ENCODE measurements around the gene NCL. TPM values are rescaled to one million over a fixed set of nuclear protein-coding genes. Genes with fewer than 3 reads are reported as not detected.

The NCL gene, protein sequence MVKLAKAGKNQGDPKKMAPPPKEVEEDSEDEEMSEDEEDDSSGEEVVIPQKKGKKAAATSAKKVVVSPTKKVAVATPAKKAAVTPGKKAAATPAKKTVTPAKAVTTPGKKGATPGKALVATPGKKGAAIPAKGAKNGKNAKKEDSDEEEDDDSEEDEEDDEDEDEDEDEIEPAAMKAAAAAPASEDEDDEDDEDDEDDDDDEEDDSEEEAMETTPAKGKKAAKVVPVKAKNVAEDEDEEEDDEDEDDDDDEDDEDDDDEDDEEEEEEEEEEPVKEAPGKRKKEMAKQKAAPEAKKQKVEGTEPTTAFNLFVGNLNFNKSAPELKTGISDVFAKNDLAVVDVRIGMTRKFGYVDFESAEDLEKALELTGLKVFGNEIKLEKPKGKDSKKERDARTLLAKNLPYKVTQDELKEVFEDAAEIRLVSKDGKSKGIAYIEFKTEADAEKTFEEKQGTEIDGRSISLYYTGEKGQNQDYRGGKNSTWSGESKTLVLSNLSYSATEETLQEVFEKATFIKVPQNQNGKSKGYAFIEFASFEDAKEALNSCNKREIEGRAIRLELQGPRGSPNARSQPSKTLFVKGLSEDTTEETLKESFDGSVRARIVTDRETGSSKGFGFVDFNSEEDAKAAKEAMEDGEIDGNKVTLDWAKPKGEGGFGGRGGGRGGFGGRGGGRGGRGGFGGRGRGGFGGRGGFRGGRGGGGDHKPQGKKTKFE
- total RNA-seq, result 100 to 1,000 TPM; 179 to 234 (median 189) TPM

GRCh38 chr2:231463698-231464575 lies at the start of gene NCL:
Gene NCL, minus strand, starts transcription at chr2:231464484. Its CDS starts 131 bp downstream, at chr2:231464353.
- DNase-seq (ENCODE audit: low spot score in 2 of 2), result peak; percentile 73 to 75
- intact Hi-C loops (cut with DNase I; ENCODE audit: low total_unique reads), result no loop called here
- H3K9me3 ChIP-seq, result no peaks in the 10 kb centered on the region
- peak within 1 kb of the TSS; percentile 85 to 96 (median 88) for H3K4me3 ChIP-seq
- H3K27me3 ChIP-seq, result no peaks in the 10 kb centered on the region
- TF ChIP-seq POLR2A (IDR thresholded peaks at IDR 0.05), result peak; percentile 95
- TF ChIP-seq POLR2AphosphoS5 (IDR thresholded peaks at IDR 0.05), result peak; percentile 99
- peak in 2 of 3 donors; percentile 6 to 24 for TF ChIP-seq CTCF (IDR thresholded peaks at IDR 0.05)
- H3K36me3 ChIP-seq, result no peaks in the 10 kb centered on the region
- H3K27ac ChIP-seq, result peak within 1 kb of the TSS; percentile 98
- peaks cover 3 to 19% of the 10 kb centered on the region in 2 donors for H3K4me1 ChIP-seq

GRCh38 chr2:231513746-231514224 lies 49.5 kb upstream of the NCL start:
- TF ChIP-seq CTCF (IDR thresholded peaks at IDR 0.05) (no peak), POLR2AphosphoS5 (IDR thresholded peaks at IDR 0.05) (no peak), POLR2A (IDR thresholded peaks at IDR 0.05) (no peak)
- H3K4me3 ChIP-seq, result peak overlapping the region; percentile 62 to 72 (median 71)
- H3K4me1 ChIP-seq, result no peaks in the 10 kb centered on the region
- H3K27ac ChIP-seq, result peak overlapping the region; percentile 86 to 94
- H3K27me3 ChIP-seq, result no peaks in the 10 kb centered on the region
- DNase-seq (ENCODE audit: low spot score in 2 of 2), result no peak
- no peaks in the 10 kb centered on the region for H3K9me3 ChIP-seq
- intact Hi-C loops (cut with DNase I; ENCODE audit: low total_unique reads), result no loop called here
- no peaks in the 10 kb centered on the region for H3K36me3 ChIP-seq

DNA sequence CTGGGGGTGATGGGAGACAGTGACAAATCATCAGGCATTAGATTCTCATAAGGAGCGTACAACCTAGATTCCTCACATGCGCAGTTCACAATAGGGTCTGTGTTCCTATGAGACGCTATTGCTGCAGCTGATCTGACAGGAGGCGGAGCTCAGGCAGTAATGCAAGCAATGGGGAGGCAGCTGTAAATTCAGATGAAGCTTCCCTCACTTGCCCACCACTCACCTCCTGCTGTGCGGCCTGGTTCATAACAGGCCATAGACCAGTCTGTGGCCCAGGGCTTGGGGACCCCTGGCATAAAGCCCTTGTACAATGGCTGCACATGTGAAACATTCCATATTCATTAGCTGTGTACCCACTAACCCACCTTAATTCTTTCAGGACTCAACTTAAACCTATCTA lies 47.9 kb upstream of the NCL start:
- Histone ChIP-seq H3K27ac (no peak overlapping the region), H3K27me3 (no peaks in the 10 kb centered on the region), H3K36me3 (no peaks in the 10 kb centered on the region), H3K4me1 (no peaks in the 10 kb centered on the region), H3K9me3 (no peaks in the 10 kb centered on the region), H3K4me3 (no peak overlapping the region)
- no peak for DNase-seq (ENCODE audit: low spot score in 2 of 2)
- intact Hi-C loops (cut with DNase I; ENCODE audit: low total_unique reads), result no loop called here
- TF ChIP-seq POLR2AphosphoS5 (IDR thresholded peaks at IDR 0.05), result no peak
- TF ChIP-seq POLR2A (IDR thresholded peaks at IDR 0.05), result no peak
- TF ChIP-seq CTCF (IDR thresholded peaks at IDR 0.05), result no peak

DNA sequence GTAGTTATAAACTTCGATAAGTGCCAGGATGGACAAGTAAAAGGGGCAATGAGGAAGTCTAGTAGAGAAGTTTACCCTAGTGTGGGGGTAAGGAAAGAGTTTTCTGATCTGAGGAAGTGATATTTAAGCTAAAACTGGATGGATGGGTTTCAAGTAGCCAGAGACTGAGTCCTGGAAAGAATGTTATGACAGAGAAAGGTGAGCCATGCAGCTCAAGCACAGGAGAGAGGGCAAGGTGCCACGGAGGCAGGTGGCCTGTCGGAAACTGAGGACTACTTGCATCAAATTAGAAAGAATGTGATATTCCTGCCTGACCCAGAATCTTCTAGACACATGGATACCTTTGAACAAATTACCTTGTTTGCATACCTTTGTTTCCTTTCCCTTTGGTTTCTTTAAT lies 39.5 kb upstream of the NCL start:
- intact Hi-C loops (cut with DNase I; ENCODE audit: low total_unique reads), result no loop called here
- TF ChIP-seq POLR2A (IDR thresholded peaks at IDR 0.05) (no peak), POLR2AphosphoS5 (IDR thresholded peaks at IDR 0.05) (no peak), CTCF (IDR thresholded peaks at IDR 0.05) (no peak)
- Histone ChIP-seq H3K27ac (no peak overlapping the region), H3K4me1 (no peaks in the 10 kb centered on the region), H3K36me3 (no peaks in the 10 kb centered on the region), H3K27me3 (no peaks in the 10 kb centered on the region), H3K4me3 (no peak overlapping the region), H3K9me3 (no peaks in the 10 kb centered on the region)
- no peak for DNase-seq (ENCODE audit: low spot score in 2 of 2)
